IMR-90 (cell line): ENCODE data around the gene ROPN1B. TPM values are rescaled to one million over a fixed set of nuclear protein-coding genes. Genes with fewer than 3 reads are reported as not detected.
"Not testable (repeated sequence)": the region's sequence is repeated elsewhere in the genome, so short reads cannot be mapped to it uniquely, and the experiment has no call there.

Experiments used
- ATAC-seq: fragments of 200-7000 bp; cut with Tn5 transposase; 2 replicates; pipeline ENCODE4 v1.9.1; 2020; ENCODE audit warnings: low read depth, mild to moderate bottlenecking, moderate library complexity
- BruUV-seq: library from RNA; stranded (reverse); fragments of 400-500 nt; replicated peaks from 2 replicates; lab custom pipeline; 2021; lab: Mats Ljungman, UMichigan
- CTCF ChIA-PET: fragments of 300-600 bp; formaldehyde crosslinking; extraction: SDS; loops from one replicate; lab custom pipeline; 2021; ENCODE audit warnings: antibody characterized with exemption; lab: Yijun Ruan, JAX
- POLR2A ChIA-PET: fragments of 300-600 bp; sonication (Branson Sonifier 250); formaldehyde crosslinking; loops from one replicate; lab custom pipeline; 2022; ENCODE audit warnings: antibody characterized with exemption; ENCODE audit not compliant: unreplicated experiment; lab: Charles Lee
- DNase-seq: peaks from one replicate; pipeline ENCODE4 v3.0.0; 2013
- H2AFZ ChIP-seq: replicated peaks from 2 replicates; pipeline ENCODE3; 2013; ENCODE audit warnings: low read length, mild to moderate bottlenecking; ENCODE audit not compliant: poor library complexity
- H2AK5ac ChIP-seq: 2 replicates; pipeline ENCODE4 v1.6.1; 2013; ENCODE audit warnings: low read depth, low read length, inconsistent platforms
- H2AK9ac ChIP-seq: replicated peaks from 2 replicates; pipeline ENCODE3; 2013; ENCODE audit warnings: mild to moderate bottlenecking, low read depth, low read length, moderate library complexity; ENCODE audit not compliant: poor library complexity
- H2BK120ac ChIP-seq: 2 replicates; pipeline ENCODE4 v1.6.1; 2013; ENCODE audit warnings: low read depth, low read length, inconsistent platforms
- H2BK15ac ChIP-seq: 3 replicates; pipeline ENCODE4 v1.6.1; 2013; ENCODE audit warnings: low read depth, low read length, inconsistent platforms
- H2BK20ac ChIP-seq: 2 replicates; pipeline ENCODE4 v1.6.1; 2013; ENCODE audit warnings: low read depth, mild to moderate bottlenecking, inconsistent platforms, low read length, moderate library complexity
- H2BK5ac ChIP-seq: 2 replicates; pipeline ENCODE4 v1.6.1; 2013; ENCODE audit warnings: mild to moderate bottlenecking, low read depth, low read length, inconsistent platforms; ENCODE audit not compliant: poor library complexity, severe bottlenecking
- H3K14ac ChIP-seq: replicated peaks from 2 replicates; pipeline ENCODE4 v1.6.1; 2013; ENCODE audit warnings: low read depth, low read length, inconsistent platforms
- H3K18ac ChIP-seq: 2 replicates; pipeline ENCODE4 v1.6.1; 2013; ENCODE audit warnings: low read depth, low read length, control low read depth
- H3K23ac ChIP-seq: 2 replicates; pipeline ENCODE4 v1.6.1; 2013; ENCODE audit warnings: low read depth, low read length, inconsistent platforms
- H3K27ac ChIP-seq: 2 replicates; pipeline ENCODE4 v1.5.1; 2013; ENCODE audit warnings: mild to moderate bottlenecking, control low read depth, low read length; ENCODE audit not compliant: insufficient read depth
- H3K27me3 ChIP-seq: 2 replicates; pipeline ENCODE4 v1.6.1; 2013; ENCODE audit warnings: low read length; ENCODE audit not compliant: control insufficient read depth, insufficient read depth
- H3K36me3 ChIP-seq: 2 replicates; pipeline ENCODE4 v1.6.1; 2013; ENCODE audit warnings: low read length, mixed read lengths; ENCODE audit not compliant: control insufficient read depth, insufficient read depth
- H3K4ac ChIP-seq: 2 replicates; pipeline ENCODE4 v1.6.1; 2013; ENCODE audit warnings: low read depth, low read length, inconsistent platforms
- H3K4me1 ChIP-seq: 2 replicates; pipeline ENCODE4 v1.6.1; 2013; ENCODE audit warnings: low read length, mixed read lengths; ENCODE audit not compliant: control insufficient read depth, insufficient read depth
- H3K4me2 ChIP-seq: 2 replicates; pipeline ENCODE4 v1.6.1; 2013; ENCODE audit warnings: low read depth, mild to moderate bottlenecking, control low read depth, low read length, moderate library complexity
- H3K4me3 ChIP-seq: 2 replicates; pipeline ENCODE4 v1.5.1; 2013; ENCODE audit warnings: low read depth, mild to moderate bottlenecking, control low read depth, low read length, moderate library complexity; ENCODE audit not compliant: insufficient read depth
- H3K56ac ChIP-seq: 2 replicates; pipeline ENCODE4 v1.6.1; 2013; ENCODE audit warnings: low read length, inconsistent platforms; ENCODE audit not compliant: insufficient read depth; ENCODE audit errors: extremely low read depth
- H3K79me1 ChIP-seq, 2 experiments: 2 replicates each; pipeline ENCODE4 v1.6.1; 2013; ENCODE audit warnings: low read length in 2 of 2, inconsistent platforms in 1 of 2, low read depth in 1 of 2
- H3K9ac ChIP-seq: 2 replicates; pipeline ENCODE4 v1.6.1; 2013; ENCODE audit warnings: low read depth, low read length, control low read depth
- H3K9me1 ChIP-seq: 2 replicates; pipeline ENCODE4 v1.6.1; 2013; ENCODE audit warnings: low read length, inconsistent platforms; ENCODE audit not compliant: insufficient read depth
- H3K9me3 ChIP-seq: 2 replicates; pipeline ENCODE4 v1.6.1; 2013; ENCODE audit warnings: low read length; ENCODE audit not compliant: control insufficient read depth, insufficient read depth
- H4K20me1 ChIP-seq: 2 replicates; pipeline ENCODE4 v1.6.1; 2013; ENCODE audit warnings: low read length, inconsistent platforms; ENCODE audit not compliant: insufficient read depth
- H4K5ac ChIP-seq: 2 replicates; pipeline ENCODE4 v1.6.1; 2013; ENCODE audit warnings: mild to moderate bottlenecking, low read depth, low read length, control low read depth
- H4K8ac ChIP-seq, 2 experiments: 2 replicates each; pipeline ENCODE4 v1.6.1; 2013; ENCODE audit warnings: low read depth in 2 of 2, low read length in 2 of 2, control low read depth in 1 of 2, inconsistent platforms in 1 of 2
- H4K91ac ChIP-seq: 2 replicates; pipeline ENCODE4 v1.6.1; 2013; ENCODE audit warnings: low read depth, low read length, inconsistent platforms; ENCODE audit not compliant: insufficient read depth
- WGBS, 2 experiments: methylation state at CpG; one replicate each; pipeline versions ENCODE4 v1.1.5 to v1.1.7; 2013; ENCODE audit warnings: missing lambda C conversion rate in 2 of 2; ENCODE audit not compliant: insufficient read length in 1 of 2; ENCODE audit errors: extremely low coverage in 2 of 2; 5-methylcytosine and 5-hydroxymethylcytosine counted together
- dilution Hi-C: fragments of 300-500 bp; cut with HindIII; formaldehyde crosslinking; loops from one replicate; pipeline ENCODE4 v1.14.3; 2018; ENCODE audit warnings: low sequenced_read_pairs; ENCODE audit not compliant: unreplicated experiment
- in situ Hi-C: fragments of 300-500 bp; cut with MboI; formaldehyde crosslinking; loops from 3 replicates; pipeline ENCODE4 v1.14.3; 2019; ENCODE audit warnings: low sequenced_read_pairs, inconsistent platforms, mixed read lengths
- intact Hi-C: fragments of 100-400 bp; cut with micrococcal nuclease; formaldehyde crosslinking; loops from 2 replicates; pipeline ENCODE4 v1.10.0; 2022
- polyA plus RNA-seq, 3 experiments: library from polyadenylated mRNA; depleted of rRNA; stranded (reverse); fragments of >200 nt; gene quantifications; 2 replicates each; pipeline ENCODE4 v1.2.3, GENCODE V29; 2012; ENCODE audit warnings: low replicate concordance in 1 of 3
- total RNA-seq: library from RNA; depleted of rRNA; stranded (reverse); fragments of >200 nt; gene quantifications from 2 replicates; pipeline ENCODE4 v1.2.3, GENCODE V29; 2012

ROPN1B gene
- total and polyA plus RNA-seq, 2 of the 4 experiments (the other 2 are of a cell fraction): not detected

- POLR2A ChIA-PET, H4K5ac ChIP-seq, H3K14ac ChIP-seq, H3K27ac ChIP-seq, H3K9ac ChIP-seq, H3K18ac ChIP-seq, H3K4me3 ChIP-seq, H3K4ac ChIP-seq, H4K20me1 ChIP-seq, H2AFZ ChIP-seq, DNase-seq, H3K9me3 ChIP-seq, H2BK5ac ChIP-seq, CTCF ChIA-PET, dilution Hi-C loops, ATAC-seq, H3K9me1 ChIP-seq, H2BK20ac ChIP-seq, H3K4me1 ChIP-seq, H3K23ac ChIP-seq, H2BK15ac ChIP-seq, H3K36me3 ChIP-seq, H2AK5ac ChIP-seq, H4K91ac ChIP-seq, H4K8ac ChIP-seq, H2AK9ac ChIP-seq, BruUV-seq, H2BK120ac ChIP-seq, H3K56ac ChIP-seq, intact Hi-C loops, H3K79me1 ChIP-seq, H3K4me2 ChIP-seq: not testable (repeated sequence)
- in situ Hi-C loops: loop anchor here (25.0 kb wide), 1 partner anchor 419 kb away; the partner anchor contains the start of gene CFAP100
- peaks cover 34% of the 10 kb centered on the region for H3K27me3 ChIP-seq
- WGBS, 2 experiments: no CpG with 5 or more reads among the region's 2 CpGs
These were observed 857 bp upstream of the ROPN1B start for GRCh38 chr3:125968121-125968520.
